ENCODE results near the gene SERTAD4.
"Not testable (repeated sequence)": the region's sequence is repeated elsewhere in the genome, so short reads cannot be mapped to it uniquely, and the experiment has no call there.

SERTAD4 gene

DNA sequence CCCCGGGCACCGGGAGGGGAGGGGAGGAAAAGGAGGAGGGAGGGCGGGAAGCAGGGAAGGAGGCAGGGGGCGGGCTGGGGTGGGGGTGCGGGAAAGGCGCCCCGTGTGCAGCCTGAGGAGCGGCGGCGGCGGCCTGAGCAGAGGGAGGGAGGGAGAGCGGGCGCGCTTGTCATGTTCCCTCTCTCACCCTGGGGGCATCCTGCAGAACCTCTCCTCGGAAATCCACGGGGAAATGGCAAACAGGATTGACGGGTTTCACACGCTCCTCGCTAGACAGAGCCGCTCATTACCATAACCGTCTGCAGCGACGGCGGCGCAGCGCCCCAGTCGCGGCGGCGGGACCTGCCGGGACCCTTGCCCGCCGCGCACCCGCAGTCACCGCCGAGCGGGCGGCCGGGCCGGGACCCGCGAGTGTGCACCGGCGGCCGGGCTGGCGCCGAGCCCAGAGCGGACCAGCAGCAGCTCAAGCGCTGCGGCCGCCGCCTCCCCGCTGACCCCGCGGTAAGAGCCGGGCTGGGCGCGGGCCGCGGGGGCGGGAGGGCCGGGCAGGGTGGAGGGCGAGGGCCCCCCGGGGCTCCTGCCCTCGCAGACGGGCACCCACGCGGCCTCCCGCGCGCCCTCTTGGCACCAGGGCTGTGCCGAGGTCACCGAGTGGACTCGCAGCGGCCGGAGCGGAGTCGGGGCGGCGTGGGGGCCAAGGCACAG is at the start of gene SERTAD4:
Gene SERTAD4, plus strand, starts transcription at position 286 of the 705 bp plus-strand sequence. CDS start 5,165 bp downstream, outside the sequence.
- DNase-seq (ENCODE audit: low read depth in 2 of 2), result no peak

DNA sequence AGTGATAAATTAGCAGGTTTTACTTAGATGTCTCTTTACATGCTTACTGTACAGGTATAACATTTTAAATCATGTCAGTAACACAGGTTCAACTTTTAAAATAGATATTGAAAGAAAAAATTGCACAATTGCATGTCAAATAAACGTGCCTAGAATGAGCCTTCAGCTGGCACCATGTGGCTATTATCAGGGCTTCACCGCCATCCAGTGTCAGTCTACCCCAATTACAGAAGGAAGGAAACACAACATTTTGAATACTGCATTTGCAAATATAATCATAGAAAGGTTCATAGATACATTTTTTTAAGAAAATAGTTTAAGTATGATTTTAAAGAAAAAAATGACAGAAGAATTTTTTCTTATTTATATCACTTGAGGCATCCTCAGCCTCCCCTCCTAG is 47.5 kb upstream of the SERTAD4 start:
- no peak for DNase-seq (ENCODE audit: low read depth in 2 of 2)

DNA sequence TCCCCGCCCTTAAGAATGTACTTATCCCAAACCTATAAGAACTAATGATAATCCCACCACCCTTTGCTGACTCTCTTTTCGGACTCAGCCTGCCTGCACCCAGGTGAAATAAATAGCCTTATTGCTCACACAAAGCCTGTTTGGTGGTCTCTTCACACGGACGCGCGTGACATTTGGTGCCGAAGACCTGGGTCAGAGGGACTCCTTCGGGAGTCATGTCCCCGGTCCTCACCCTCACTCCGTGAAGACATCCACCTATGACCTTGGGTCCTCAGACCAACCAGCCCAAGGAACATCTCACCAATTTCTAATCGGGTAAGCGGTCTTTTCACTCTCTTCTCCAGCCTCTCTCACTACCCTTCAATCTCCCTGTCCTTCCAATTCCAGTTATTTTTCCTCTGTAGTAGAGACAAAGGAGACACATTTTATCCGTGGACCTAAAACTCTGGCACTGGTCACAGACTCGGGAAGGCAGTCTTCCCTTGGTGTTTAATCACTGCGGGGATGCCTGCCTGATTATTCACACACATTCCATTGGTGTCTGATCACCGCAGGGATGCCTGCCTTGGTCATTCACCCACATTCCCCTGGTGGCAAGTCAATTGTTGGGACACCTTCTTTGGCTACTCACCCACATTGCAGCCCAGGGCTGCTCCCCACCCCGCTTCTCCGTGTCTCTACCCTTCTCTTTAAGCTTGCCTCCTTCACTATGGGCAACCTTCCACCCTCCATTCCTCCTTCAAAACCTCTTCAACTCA is 44.6 kb upstream of the SERTAD4 start:
- peak; percentile 17 to 26 for DNase-seq (ENCODE audit: low read depth in 2 of 2)

GRCh38 chr1:210189426-210189825 is 43.2 kb upstream of the SERTAD4 start:
- DNase-seq (ENCODE audit: low read depth in 2 of 2), result no peak

GRCh38 chr1:210195635-210196160 is 36.9 kb upstream of the SERTAD4 start:
- DNase-seq (ENCODE audit: low read depth in 2 of 2), result no peak

- DNase-seq (ENCODE audit: low read depth in 2 of 2), result not testable (repeated sequence)
Measured at GRCh38 chr1:210196266-210196665, 36.3 kb upstream of the SERTAD4 start.

DNA sequence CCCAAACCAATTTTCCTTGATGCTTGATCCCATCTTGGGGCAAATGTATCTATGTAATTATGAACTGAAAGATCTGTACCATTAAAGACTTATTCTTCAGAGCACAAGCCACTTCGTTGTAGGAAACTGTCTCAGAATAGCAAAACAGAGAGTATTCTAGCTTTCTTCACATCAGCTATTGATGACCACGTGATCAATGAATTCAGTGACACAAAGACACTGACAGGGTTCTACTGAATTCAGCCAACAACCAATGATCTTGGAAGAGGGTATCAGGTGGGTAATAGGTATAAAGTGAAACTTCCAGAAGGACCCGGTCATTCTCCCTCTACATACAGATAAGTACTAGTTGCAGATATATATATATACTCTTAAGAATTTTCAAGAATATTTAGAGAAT is 33.8 kb upstream of the SERTAD4 start:
- DNase-seq (ENCODE audit: low read depth in 2 of 2), result no peak

DNA sequence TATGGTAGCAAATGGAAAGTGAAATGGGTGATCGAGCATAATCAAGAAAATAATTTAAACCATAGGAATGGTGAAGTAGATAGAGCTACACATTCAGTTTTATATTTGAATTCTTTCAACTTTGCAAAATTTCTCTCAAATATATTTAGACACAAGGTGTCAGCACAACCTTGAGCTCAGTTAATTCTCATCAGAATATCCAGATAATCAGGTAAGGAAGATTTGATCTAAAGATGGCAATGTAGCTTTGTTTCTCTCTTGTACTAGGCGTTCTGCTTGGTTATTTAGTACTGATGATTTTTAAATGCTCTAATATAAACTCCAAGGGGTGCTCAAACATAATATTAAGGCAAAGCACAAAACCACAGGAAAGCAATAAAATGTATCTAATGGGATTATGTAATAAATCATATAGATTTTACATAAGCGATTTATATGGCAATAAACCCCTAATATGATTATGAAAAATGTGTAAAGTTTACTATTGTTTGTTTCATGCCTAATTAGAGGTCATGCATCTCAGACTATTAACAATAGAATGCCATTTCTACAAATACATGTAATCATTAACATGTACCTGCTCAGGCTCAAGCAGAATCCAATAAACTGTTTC is 32.4 kb upstream of the SERTAD4 start:
- no peak for DNase-seq (ENCODE audit: low read depth in 2 of 2)

GRCh38 chr1:210201681-210202080 is 30.9 kb upstream of the SERTAD4 start:
- no peak for DNase-seq (ENCODE audit: low read depth in 2 of 2)

DNA sequence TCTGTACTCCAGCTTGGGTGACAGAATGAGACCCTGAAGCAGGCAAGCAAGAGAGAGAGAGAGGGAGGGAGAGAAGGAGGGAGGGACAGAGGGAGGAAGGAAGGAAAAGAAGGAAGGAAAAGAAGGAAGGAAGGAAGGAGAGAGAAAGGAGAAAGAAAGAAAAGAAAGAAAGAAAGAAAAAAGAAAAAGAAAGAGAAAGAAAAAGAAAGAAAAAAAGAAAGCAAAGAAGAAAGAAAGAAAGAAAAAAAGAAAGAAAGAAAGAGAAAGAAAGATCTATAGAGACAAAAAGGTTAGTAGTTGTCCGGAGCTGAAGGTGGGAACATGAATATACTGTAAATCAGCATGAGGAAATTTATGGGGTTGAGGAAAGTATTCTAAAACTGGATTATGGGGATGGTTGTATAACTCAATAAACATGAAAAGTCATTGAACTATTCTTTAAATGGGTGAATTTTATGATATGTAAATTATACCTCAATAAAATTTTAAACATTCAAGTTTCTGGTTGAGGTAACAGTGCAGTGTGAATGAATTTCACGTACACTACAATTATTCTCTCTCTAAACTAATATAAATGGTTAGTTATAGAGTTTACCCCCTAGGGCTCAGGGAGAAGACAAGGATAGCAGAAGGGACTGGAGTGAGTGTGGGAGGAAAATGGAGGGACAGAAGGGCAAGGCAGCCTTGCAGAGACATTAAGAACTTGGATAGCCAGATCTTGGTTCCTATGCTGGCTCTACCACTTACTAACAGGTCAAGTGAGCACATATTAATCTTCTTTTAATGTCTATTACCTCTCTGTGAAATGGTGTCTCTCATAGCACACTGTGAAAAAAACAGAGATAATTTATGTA is 24.8 kb upstream of the SERTAD4 start:
- no peak for DNase-seq (ENCODE audit: low read depth in 2 of 2)

DNA sequence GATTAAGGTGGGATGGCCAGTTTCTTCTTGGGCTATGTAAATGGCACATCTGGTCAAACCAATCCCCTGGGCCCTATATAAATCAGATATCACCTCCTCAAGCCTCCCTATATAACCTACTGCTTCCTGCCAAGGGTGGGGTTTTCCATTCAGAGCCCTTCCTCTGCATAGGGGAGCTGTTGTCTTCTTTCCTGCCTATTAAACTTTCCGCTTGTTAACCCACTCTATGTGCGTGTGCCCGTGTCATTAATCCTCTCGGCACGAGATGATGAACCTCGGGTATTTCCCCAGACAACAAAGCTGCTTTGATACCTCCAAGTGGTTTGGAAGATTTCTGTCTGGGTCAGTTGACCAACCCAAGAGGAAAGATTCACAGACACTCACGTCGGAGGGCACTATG is 19.3 kb upstream of the SERTAD4 start:
- DNase-seq (ENCODE audit: low read depth in 2 of 2), result no peak

DNA sequence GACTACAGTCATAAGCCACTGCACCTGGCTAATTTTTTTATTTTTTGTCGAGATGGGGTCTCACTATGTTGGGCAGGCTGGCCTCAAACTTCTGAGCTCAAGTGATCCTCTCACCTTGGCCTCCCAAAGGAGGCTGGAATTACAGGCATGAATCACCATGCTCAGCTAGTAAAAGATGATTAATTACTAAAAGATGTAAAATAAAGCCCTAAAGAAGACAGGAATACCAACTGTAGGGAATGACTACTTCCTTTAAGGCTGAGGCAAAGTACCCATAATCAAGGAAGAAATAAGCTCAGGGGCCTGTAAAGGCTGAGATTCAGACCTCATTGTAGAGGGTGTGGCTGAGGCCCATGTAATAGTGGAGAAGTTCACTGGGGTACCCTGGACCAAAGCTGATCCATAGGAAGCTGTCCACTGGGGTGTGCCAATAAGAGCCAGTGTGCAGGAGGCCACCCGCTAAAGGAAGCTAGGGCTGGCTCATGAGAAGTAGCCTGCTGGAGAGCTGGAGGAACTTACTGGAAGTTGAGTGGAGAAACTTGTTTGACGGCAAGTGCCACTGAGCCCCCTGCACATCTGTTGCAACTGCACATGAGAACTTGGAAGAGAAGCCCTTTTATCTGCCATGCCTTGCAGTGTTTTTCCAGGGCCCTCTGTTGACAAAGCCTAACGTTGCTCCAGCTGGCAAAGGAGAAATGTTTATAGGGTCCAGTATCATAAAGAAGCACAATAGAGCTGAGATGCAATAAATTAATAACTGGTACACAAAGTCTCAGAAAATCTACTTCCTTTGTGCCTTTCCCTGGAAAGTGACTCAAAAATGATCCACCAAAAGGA is 17.8 kb upstream of the SERTAD4 start:
- DNase-seq (ENCODE audit: low read depth in 2 of 2), result no peak

GRCh38 chr1:210217482-210217881 is 15.1 kb upstream of the SERTAD4 start:
- DNase-seq (ENCODE audit: low read depth in 2 of 2), result no peak

DNA sequence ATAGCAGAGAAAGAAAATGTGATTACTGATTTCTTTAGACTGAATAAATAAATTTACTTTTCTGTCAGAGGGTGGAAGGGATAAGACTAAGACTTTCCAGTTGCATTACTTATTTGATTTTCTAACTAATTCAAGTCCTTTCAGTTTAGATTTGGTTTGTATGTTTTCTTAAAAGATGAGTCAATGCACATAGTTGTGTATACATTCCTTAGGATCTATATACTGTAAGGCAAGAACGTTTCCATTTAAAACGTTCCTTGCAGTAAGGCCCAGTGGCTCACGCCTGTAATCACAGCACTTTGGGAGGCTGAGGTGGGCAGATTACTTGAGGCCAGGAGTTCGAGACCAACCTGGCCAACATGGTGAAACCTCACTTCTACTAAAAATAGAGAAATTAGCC is 14.5 kb upstream of the SERTAD4 start:
- no peak for DNase-seq (ENCODE audit: low read depth in 2 of 2)

GRCh38 chr1:210222340-210223006 is 10.1 kb upstream of the SERTAD4 start:
- no peak for DNase-seq (ENCODE audit: low read depth in 2 of 2)

GRCh38 chr1:210223226-210223904 is 9.2 kb upstream of the SERTAD4 start:
- no peak for DNase-seq (ENCODE audit: low read depth in 2 of 2)

- DNase-seq (ENCODE audit: low read depth in 2 of 2), result no peak
Measured at GRCh38 chr1:210228158-210228557, 4.4 kb upstream of the SERTAD4 start.

- no peak for DNase-seq (ENCODE audit: low read depth in 2 of 2)
Measured at GRCh38 chr1:210230149-210230695, 2.4 kb upstream of the SERTAD4 start.

DNA sequence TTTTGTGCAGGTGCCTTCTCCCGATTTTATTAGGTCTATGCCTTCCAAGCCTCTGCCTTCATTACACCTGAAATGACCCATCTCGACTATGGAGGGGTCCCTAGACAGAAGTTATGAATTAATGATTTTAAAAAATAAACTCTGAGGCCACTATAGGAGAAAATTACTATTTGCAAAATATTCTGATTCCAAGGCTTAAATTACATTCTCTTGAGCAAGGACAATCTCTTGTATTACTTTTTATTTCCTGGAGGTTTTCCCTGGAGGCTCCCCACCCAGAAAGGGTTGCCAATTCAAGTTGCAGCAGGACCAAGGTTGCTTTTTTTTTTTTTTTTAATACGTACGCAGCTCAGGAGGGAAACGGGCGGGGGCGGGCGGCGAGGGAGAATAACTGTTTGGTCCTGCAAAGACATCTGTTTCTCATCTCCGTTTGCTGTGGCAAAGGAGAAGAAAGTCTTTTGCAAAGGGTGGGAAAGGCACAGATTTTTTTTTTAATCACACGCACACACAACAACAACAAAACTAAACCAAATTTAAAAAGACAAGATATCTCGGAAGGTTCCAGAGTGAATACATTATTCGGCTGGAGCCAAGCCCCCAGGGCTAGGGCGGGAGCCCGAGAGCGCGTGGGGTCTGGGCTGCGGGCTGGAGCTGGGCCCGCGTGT is 618 bp upstream of the SERTAD4 start:
- DNase-seq (ENCODE audit: low read depth in 2 of 2), result peak in 1 of 2 experiments; percentile 20
